Measurements from ENCODE around the gene AGPAT3. TPM values are rescaled to one million over a fixed set of nuclear protein-coding genes. Genes with fewer than 3 reads are reported as not detected.
A peak's percentile ranks its signal among the peaks of the same experiment; 100 is the strongest.

AGPAT3 gene
- total and polyA plus RNA-seq, 3 donors from 2014 or later: 64.5 to 77.5 (median 69.8) TPM

GRCh38 chr21:43880111-43880985 is 15.3 kb downstream of the AGPAT3 start:
- no peak overlapping the region for H3K27ac ChIP-seq
- H3K4me1 ChIP-seq: peaks cover 16% of the 10 kb centered on the region
- 73 to 76% methylated on average over 14 of the region's 14 CpGs for WGBS, 2 donors
- DNase-seq: no peak
- no peaks in the 10 kb centered on the region for H3K36me3 ChIP-seq (ENCODE audit: low read depth, missing control alignments)
- no peak overlapping the region for H3K4me3 ChIP-seq
- no peak for TF ChIP-seq POLR2A (IDR thresholded peaks at IDR 0.05)
- TF ChIP-seq CTCF (IDR thresholded peaks at IDR 0.05): no peak
- intact Hi-C loops (cut with DNase I; ENCODE audit: low total_unique reads): no loop called here
- no peaks in the 10 kb centered on the region for H3K27me3 ChIP-seq
- H3K9me3 ChIP-seq: no peaks in the 10 kb centered on the region

- Histone ChIP-seq H3K27ac (no peak overlapping the region), H3K9me3 (no peaks in the 10 kb centered on the region), H3K36me3 (ENCODE audit: low read depth, missing control alignments) (no peaks in the 10 kb centered on the region), H3K27me3 (no peaks in the 10 kb centered on the region), H3K4me3 (no peak overlapping the region), H3K4me1 (peaks cover 16% of the 10 kb centered on the region)
- 89 to 91% methylated on average over 6 of the region's 6 CpGs for WGBS, 2 donors
- intact Hi-C loops (cut with DNase I; ENCODE audit: low total_unique reads): no loop called here
- DNase-seq: no peak
- TF ChIP-seq POLR2A (IDR thresholded peaks at IDR 0.05): no peak
Measured at GRCh38 chr21:43881283-43881682, 16.3 kb downstream of the AGPAT3 start.

- H3K4me1 ChIP-seq: peaks cover 16% of the 10 kb centered on the region
- WGBS, 2 donors: 94 to 96% methylated on average over 8 of the region's 8 CpGs
- no peak overlapping the region for H3K4me3 ChIP-seq
- H3K9me3 ChIP-seq: no peaks in the 10 kb centered on the region
- H3K27ac ChIP-seq: no peak overlapping the region
- no peaks in the 10 kb centered on the region for H3K36me3 ChIP-seq (ENCODE audit: low read depth, missing control alignments)
- no peaks in the 10 kb centered on the region for H3K27me3 ChIP-seq
- TF ChIP-seq POLR2A (IDR thresholded peaks at IDR 0.05) (no peak), CTCF (IDR thresholded peaks at IDR 0.05) (no peak)
- intact Hi-C loops (cut with DNase I; ENCODE audit: low total_unique reads): no loop called here
- DNase-seq: no peak
Measured at GRCh38 chr21:43881935-43882334, 16.9 kb downstream of the AGPAT3 start.

- Histone ChIP-seq H3K9me3 (no peaks in the 10 kb centered on the region), H3K27ac (no peak overlapping the region), H3K36me3 (ENCODE audit: low read depth, missing control alignments) (no peaks in the 10 kb centered on the region), H3K4me1 (peaks cover 16% of the 10 kb centered on the region), H3K4me3 (no peak overlapping the region), H3K27me3 (no peaks in the 10 kb centered on the region)
- TF ChIP-seq POLR2A (IDR thresholded peaks at IDR 0.05) (no peak), CTCF (IDR thresholded peaks at IDR 0.05) (no peak)
- WGBS, 2 donors: 79 to 80% methylated on average over 5 to 11 of the region's 11 CpGs
- DNase-seq: no peak
- intact Hi-C loops (cut with DNase I; ENCODE audit: low total_unique reads): no loop called here
Measured at GRCh38 chr21:43882952-43883545, 18.0 kb downstream of the AGPAT3 start.

GRCh38 chr21:43884012-43884860 is 19.2 kb downstream of the AGPAT3 start:
- no peaks in the 10 kb centered on the region for H3K36me3 ChIP-seq (ENCODE audit: low read depth, missing control alignments)
- no peaks in the 10 kb centered on the region for H3K27me3 ChIP-seq
- TF ChIP-seq CTCF (IDR thresholded peaks at IDR 0.05) (no peak), POLR2A (IDR thresholded peaks at IDR 0.05) (no peak)
- no peaks in the 10 kb centered on the region for H3K9me3 ChIP-seq
- peak overlapping the region; percentile 15 to 36 for H3K27ac ChIP-seq
- H3K4me1 ChIP-seq: peaks cover 16% of the 10 kb centered on the region
- intact Hi-C loops (cut with DNase I; ENCODE audit: low total_unique reads): no loop called here
- no peak overlapping the region for H3K4me3 ChIP-seq
- 30 to 54% methylated on average over 13 to 16 of the region's 16 CpGs for WGBS, 2 donors
- no peak for DNase-seq

Measured in testis (tissue), 3 donors.